HEK293 (cell line): Measurements from ENCODE around the gene ABHD17C.

ENCODE experiments used
- CTCF ChIA-PET: fragments of 350-600 bp; formaldehyde crosslinking; extraction: SDS; loops from one replicate; lab custom pipeline; 2021; ENCODE audit warnings: antibody characterized with exemption; lab: Yijun Ruan, JAX
- POLR2A ChIA-PET: fragments of 300-600 bp; formaldehyde crosslinking; extraction: SDS; loops from one replicate; lab custom pipeline; 2020; ENCODE audit warnings: antibody characterized with exemption, inconsistent platforms; lab: Yijun Ruan, JAX
- H3K27ac ChIP-seq: fragments of 200-500 bp; sonication (Bioruptor generic); 2 replicates; pipeline ENCODE4 v1.5.1; 2014; ENCODE audit warnings: low read depth, low read length, control low read depth, inconsistent platforms; ENCODE audit errors: extremely low read depth
- H3K36me3 ChIP-seq, 2 experiments: fragments of 200-500 bp in 1 of 2; sonication (Bioruptor generic) in 1 of 2; 1 replicate in 1 of 2; 2 replicates in 1 of 2; pipeline ENCODE4 v1.5.1; 2014 to 2017; ENCODE audit warnings: inconsistent platforms in 2 of 2, low read length in 2 of 2; ENCODE audit not compliant: control insufficient read depth in 2 of 2, insufficient read depth in 1 of 2
- H3K4me1 ChIP-seq: fragments of 200-500 bp; sonication (Bioruptor generic); 2 replicates; pipeline ENCODE4 v1.5.1; 2014; ENCODE audit warnings: mild to moderate bottlenecking, low read length, inconsistent platforms; ENCODE audit not compliant: control insufficient read depth, insufficient read depth
- H3K4me3 ChIP-seq: 2 replicates; pipeline ENCODE4 v1.5.1; 2011; ENCODE audit warnings: low read depth, mild to moderate bottlenecking, control low read depth, low read length, moderate library complexity
- H3K9me3 ChIP-seq: fragments of 200-500 bp; sonication (Bioruptor generic); 2 replicates; pipeline ENCODE4 v1.5.1; 2014; ENCODE audit warnings: low read depth, low read length, inconsistent platforms; ENCODE audit not compliant: control insufficient read depth, insufficient read depth
- BCL11A ChIP-seq: fragments of 450-650 bp; formaldehyde crosslinking; IDR thresholded peaks from 2 replicates; pipeline ENCODE4 v1.5.1; 2016; ENCODE audit warnings: low read depth, missing biosample characterization, missing genetic modification characterization
- HOXA7 ChIP-seq: sonication (generic); formaldehyde crosslinking; IDR thresholded peaks from 2 replicates; pipeline ENCODE4 v1.8.1; 2022; ENCODE audit warnings: missing genetic modification reagents, borderline replicate concordance
- KLF10 ChIP-seq: fragments of 450-650 bp; IDR thresholded peaks from 2 replicates; pipeline ENCODE4 v1.5.1; 2018; ENCODE audit warnings: missing biosample characterization, mild to moderate bottlenecking, missing genetic modification characterization
- SP2 ChIP-seq: fragments of 450-650 bp; formaldehyde crosslinking; IDR thresholded peaks from 2 replicates; pipeline ENCODE4 v1.5.1; 2016; ENCODE audit warnings: missing biosample characterization, missing genetic modification characterization
- SP7 ChIP-seq: fragments of 450-650 bp; formaldehyde crosslinking; IDR thresholded peaks from 2 replicates; pipeline ENCODE4 v1.5.1; 2016; ENCODE audit warnings: missing biosample characterization, missing genetic modification characterization
- ZBTB11 ChIP-seq: fragments of 450-650 bp; formaldehyde crosslinking; conservative IDR thresholded peaks from 2 replicates; pipeline ENCODE4 v1.5.1; 2016; ENCODE audit warnings: low read depth, missing biosample characterization, missing genetic modification characterization
- ZNF114 ChIP-seq: fragments of 450-650 bp; formaldehyde crosslinking; IDR thresholded peaks from 2 replicates; pipeline ENCODE4 v1.5.0; 2017; ENCODE audit warnings: missing biosample characterization, missing genetic modification characterization
- ZNF354C ChIP-seq: fragments of 450-650 bp; formaldehyde crosslinking; IDR thresholded peaks from 2 replicates; pipeline ENCODE4 v1.5.1; 2016; ENCODE audit warnings: missing biosample characterization, missing genetic modification characterization, low read depth, borderline replicate concordance
- ZNF37A ChIP-seq: fragments of 450-650 bp; IDR thresholded peaks from 2 replicates; pipeline ENCODE4 v1.5.1; 2018; ENCODE audit warnings: missing biosample characterization, missing genetic modification characterization
- ZNF555 ChIP-seq: fragments of 450-650 bp; formaldehyde crosslinking; conservative IDR thresholded peaks from 2 replicates; pipeline ENCODE4 v1.5.1; 2017; ENCODE audit warnings: missing biosample characterization, mild to moderate bottlenecking, missing genetic modification characterization, inconsistent platforms
- ZNF560 ChIP-seq: fragments of 450-650 bp; formaldehyde crosslinking; IDR thresholded peaks from 2 replicates; pipeline ENCODE4 v1.5.1; 2017; ENCODE audit warnings: missing biosample characterization, missing genetic modification characterization, borderline replicate concordance
- ZNF621 ChIP-seq: fragments of 450-650 bp; formaldehyde crosslinking; IDR thresholded peaks from 2 replicates; pipeline ENCODE4 v1.5.1; 2017; ENCODE audit warnings: missing biosample characterization, missing genetic modification characterization
- ZNF624 ChIP-seq: fragments of 450-650 bp; formaldehyde crosslinking; IDR thresholded peaks from 2 replicates; pipeline ENCODE4 v1.5.1; 2017; ENCODE audit warnings: missing biosample characterization, missing genetic modification characterization
- ZNF654 ChIP-seq: fragments of 450-650 bp; formaldehyde crosslinking; IDR thresholded peaks from 2 replicates; pipeline ENCODE4 v1.5.1; 2016; ENCODE audit warnings: low read depth, missing biosample characterization, missing genetic modification characterization
- ZNF658 ChIP-seq: fragments of 450-650 bp; formaldehyde crosslinking; IDR thresholded peaks from 2 replicates; pipeline ENCODE4; 2016; ENCODE audit warnings: missing biosample characterization, missing genetic modification characterization
- ZNF747 ChIP-seq: fragments of 450-650 bp; formaldehyde crosslinking; IDR thresholded peaks from 2 replicates; pipeline ENCODE4 v1.5.1; 2016; ENCODE audit warnings: missing biosample characterization, missing genetic modification characterization
- ZNF768 ChIP-seq: fragments of 450-650 bp; formaldehyde crosslinking; IDR thresholded peaks from 2 replicates; pipeline ENCODE4 v1.5.1; 2018; ENCODE audit warnings: missing biosample characterization, mild to moderate bottlenecking, missing genetic modification characterization
- ZNF777 ChIP-seq: fragments of 450-650 bp; formaldehyde crosslinking; IDR thresholded peaks from 2 replicates; pipeline ENCODE4 v1.5.1; 2017; ENCODE audit warnings: missing biosample characterization, missing genetic modification characterization, borderline replicate concordance
- ZXDB ChIP-seq: fragments of 450-650 bp; formaldehyde crosslinking; IDR thresholded peaks from 2 replicates; pipeline ENCODE4 v1.5.1; 2016; ENCODE audit warnings: missing biosample characterization, missing genetic modification characterization
- TF ChIP-seq, protein P1 (sequence below): fragments of 450-650 bp; formaldehyde crosslinking; IDR thresholded peaks from 2 replicates; pipeline ENCODE4 v1.5.1; 2016; ENCODE audit warnings: missing biosample characterization, missing genetic modification characterization, borderline replicate concordance
- TF ChIP-seq, protein P2 (sequence below): fragments of 450-650 bp; formaldehyde crosslinking; IDR thresholded peaks from 2 replicates; pipeline ENCODE4; 2016; ENCODE audit warnings: missing biosample characterization, missing genetic modification characterization
- TF ChIP-seq, protein P3 (sequence below): fragments of 450-650 bp; formaldehyde crosslinking; IDR thresholded peaks from 2 replicates; pipeline ENCODE4 v1.5.1; 2016; ENCODE audit warnings: missing biosample characterization, missing genetic modification characterization
- TF ChIP-seq, protein P4 (sequence below): IDR thresholded peaks from 2 replicates; pipeline ENCODE4 v1.6.1; 2011; ENCODE audit warnings: mild to moderate bottlenecking, low read depth, low read length, borderline replicate concordance

Gene ABHD17C

DNA sequence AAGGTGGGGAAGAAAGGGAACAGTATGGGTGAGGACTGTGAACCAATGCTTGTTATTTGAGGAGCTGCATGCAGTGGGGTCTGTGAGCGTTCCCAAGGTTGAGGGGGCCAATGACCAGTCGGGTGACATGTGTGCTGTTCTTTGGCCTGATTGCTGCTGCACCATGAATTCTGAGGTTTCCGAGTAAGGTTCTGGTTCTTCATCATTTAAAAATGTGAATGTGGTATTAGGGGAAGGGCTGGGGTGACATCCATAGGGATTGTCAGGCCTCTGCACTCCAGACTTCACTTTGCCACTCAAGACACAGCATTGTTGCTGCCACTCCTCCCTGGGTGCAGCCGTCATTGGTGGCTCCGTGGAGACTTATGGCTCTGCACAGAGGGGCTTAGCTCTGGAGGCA, 32.5 kb downstream of the ABHD17C start:
- Histone ChIP-seq H3K4me1 (no peaks in the 10 kb centered on the region), H3K27ac (no peak overlapping the region), H3K4me3 (no peak overlapping the region), H3K9me3 (no peaks in the 10 kb centered on the region), H3K36me3 (peaks cover 5% of the 10 kb centered on the region in 2 experiments; a peak in 2 of 3 replicates)
- TF ChIP-seq, protein P1, sequence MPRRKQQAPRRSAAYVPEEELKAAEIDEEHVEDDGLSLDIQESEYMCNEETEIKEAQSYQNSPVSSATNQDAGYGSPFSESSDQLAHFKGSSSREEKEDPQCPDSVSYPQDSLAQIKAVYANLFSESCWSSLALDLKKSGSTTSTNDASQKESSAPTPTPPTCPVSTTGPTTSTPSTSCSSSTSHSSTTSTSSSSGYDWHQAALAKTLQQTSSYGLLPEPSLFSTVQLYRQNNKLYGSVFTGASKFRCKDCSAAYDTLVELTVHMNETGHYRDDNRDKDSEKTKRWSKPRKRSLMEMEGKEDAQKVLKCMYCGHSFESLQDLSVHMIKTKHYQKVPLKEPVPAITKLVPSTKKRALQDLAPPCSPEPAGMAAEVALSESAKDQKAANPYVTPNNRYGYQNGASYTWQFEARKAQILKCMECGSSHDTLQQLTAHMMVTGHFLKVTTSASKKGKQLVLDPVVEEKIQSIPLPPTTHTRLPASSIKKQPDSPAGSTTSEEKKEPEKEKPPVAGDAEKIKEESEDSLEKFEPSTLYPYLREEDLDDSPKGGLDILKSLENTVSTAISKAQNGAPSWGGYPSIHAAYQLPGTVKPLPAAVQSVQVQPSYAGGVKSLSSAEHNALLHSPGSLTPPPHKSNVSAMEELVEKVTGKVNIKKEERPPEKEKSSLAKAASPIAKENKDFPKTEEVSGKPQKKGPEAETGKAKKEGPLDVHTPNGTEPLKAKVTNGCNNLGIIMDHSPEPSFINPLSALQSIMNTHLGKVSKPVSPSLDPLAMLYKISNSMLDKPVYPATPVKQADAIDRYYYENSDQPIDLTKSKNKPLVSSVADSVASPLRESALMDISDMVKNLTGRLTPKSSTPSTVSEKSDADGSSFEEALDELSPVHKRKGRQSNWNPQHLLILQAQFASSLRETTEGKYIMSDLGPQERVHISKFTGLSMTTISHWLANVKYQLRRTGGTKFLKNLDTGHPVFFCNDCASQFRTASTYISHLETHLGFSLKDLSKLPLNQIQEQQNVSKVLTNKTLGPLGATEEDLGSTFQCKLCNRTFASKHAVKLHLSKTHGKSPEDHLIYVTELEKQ (tag by site-specific recombination): no peak
- TF ChIP-seq ZNF114: no peak
- TF ChIP-seq, protein P2, sequence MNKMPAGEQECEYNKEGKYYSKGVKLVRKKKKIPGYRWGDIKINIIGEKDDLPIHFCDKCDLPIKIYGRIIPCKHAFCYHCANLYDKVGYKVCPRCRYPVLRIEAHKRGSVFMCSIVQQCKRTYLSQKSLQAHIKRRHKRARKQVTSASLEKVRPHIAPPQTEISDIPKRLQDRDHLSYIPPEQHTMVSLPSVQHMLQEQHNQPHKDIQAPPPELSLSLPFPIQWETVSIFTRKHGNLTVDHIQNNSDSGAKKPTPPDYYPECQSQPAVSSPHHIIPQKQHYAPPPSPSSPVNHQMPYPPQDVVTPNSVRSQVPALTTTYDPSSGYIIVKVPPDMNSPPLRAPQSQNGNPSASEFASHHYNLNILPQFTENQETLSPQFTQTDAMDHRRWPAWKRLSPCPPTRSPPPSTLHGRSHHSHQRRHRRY (tag by site-specific recombination): no peak
- TF ChIP-seq ZNF354C: no peak
- no peak for TF ChIP-seq ZNF747 (tag by site-specific recombination)
- no peak for TF ChIP-seq HOXA7
- no peak for TF ChIP-seq ZNF624 (tag by site-specific recombination)
- no peak for TF ChIP-seq SP7 (tag by site-specific recombination)
- TF ChIP-seq, protein P3, sequence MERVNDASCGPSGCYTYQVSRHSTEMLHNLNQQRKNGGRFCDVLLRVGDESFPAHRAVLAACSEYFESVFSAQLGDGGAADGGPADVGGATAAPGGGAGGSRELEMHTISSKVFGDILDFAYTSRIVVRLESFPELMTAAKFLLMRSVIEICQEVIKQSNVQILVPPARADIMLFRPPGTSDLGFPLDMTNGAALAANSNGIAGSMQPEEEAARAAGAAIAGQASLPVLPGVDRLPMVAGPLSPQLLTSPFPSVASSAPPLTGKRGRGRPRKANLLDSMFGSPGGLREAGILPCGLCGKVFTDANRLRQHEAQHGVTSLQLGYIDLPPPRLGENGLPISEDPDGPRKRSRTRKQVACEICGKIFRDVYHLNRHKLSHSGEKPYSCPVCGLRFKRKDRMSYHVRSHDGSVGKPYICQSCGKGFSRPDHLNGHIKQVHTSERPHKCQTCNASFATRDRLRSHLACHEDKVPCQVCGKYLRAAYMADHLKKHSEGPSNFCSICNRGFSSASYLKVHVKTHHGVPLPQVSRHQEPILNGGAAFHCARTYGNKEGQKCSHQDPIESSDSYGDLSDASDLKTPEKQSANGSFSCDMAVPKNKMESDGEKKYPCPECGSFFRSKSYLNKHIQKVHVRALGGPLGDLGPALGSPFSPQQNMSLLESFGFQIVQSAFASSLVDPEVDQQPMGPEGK: no peak
- no peak for TF ChIP-seq ZNF555 (tag by site-specific recombination)
- TF ChIP-seq ZNF654: no peak
- ChIA-PET CTCF (no interaction called here), POLR2A (no interaction called here)

- H3K4me3 ChIP-seq: no peak overlapping the region
- ChIA-PET POLR2A (no interaction called here), CTCF (interaction anchor here (0.6 kb wide), 1 partner anchor 10 kb away, joined by 3 read pairs; no protein-coding TSS in a partner anchor)
- no peak overlapping the region for H3K27ac ChIP-seq
- H3K4me1 ChIP-seq: peaks cover 9% of the 10 kb centered on the region
- H3K36me3 ChIP-seq: 0 out of 3 replicates have a peak, but pooled peaks cover 0 to under 1% of the 10 kb centered on the region in 2 experiments
- no peaks in the 10 kb centered on the region for H3K9me3 ChIP-seq
- TF ChIP-seq ZNF621 (no peak), ZNF777 (tag by site-specific recombination) (no peak), ZXDB (tag by site-specific recombination) (no peak), ZBTB11 (no peak), ZNF768 (tag by site-specific recombination) (no peak), BCL11A (tag by site-specific recombination) (no peak), ZNF658 (tag by site-specific recombination) (no peak), ZNF560 (no peak), KLF10 (tag by site-specific recombination) (no peak), ZNF37A (no peak), SP2 (no peak)
- TF ChIP-seq, protein P4, sequence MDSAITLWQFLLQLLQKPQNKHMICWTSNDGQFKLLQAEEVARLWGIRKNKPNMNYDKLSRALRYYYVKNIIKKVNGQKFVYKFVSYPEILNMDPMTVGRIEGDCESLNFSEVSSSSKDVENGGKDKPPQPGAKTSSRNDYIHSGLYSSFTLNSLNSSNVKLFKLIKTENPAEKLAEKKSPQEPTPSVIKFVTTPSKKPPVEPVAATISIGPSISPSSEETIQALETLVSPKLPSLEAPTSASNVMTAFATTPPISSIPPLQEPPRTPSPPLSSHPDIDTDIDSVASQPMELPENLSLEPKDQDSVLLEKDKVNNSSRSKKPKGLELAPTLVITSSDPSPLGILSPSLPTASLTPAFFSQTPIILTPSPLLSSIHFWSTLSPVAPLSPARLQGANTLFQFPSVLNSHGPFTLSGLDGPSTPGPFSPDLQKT: no peak
Observed at GRCh38 chr15:80730387-80730786, 35.3 kb downstream of the ABHD17C start.
